Activated naive CD8-positive, alpha-beta T cell (primary cell): ENCODE data around the gene SPRY1.
A peak's percentile ranks its signal among the peaks of the same experiment; 100 is the strongest.

Experiments used
- H3K27ac Mint-ChIP-seq: one replicate; pipeline ENCODE4 v1.8.0; 2021; ENCODE audit warnings: mixed read lengths
- H3K27me3 Mint-ChIP-seq: one replicate; pipeline ENCODE4 v1.8.0; 2021; ENCODE audit warnings: mixed read lengths
- H3K36me3 Mint-ChIP-seq: one replicate; pipeline ENCODE4 v1.8.0; 2021; ENCODE audit warnings: mixed read lengths
- H3K4me1 Mint-ChIP-seq: one replicate; pipeline ENCODE4 v1.8.0; 2021; ENCODE audit warnings: low read depth, mixed read lengths
- H3K4me3 Mint-ChIP-seq: one replicate; pipeline ENCODE4 v1.8.0; 2021; ENCODE audit warnings: mild to moderate bottlenecking, mixed read lengths
- H3K9me3 Mint-ChIP-seq: one replicate; pipeline ENCODE4 v1.8.0; 2021; ENCODE audit warnings: low read depth, mixed read lengths

Gene SPRY1

GRCh38 chr4:123397144-123398065 is 810 bp downstream of the SPRY1 start:
- Mint-ChIP-seq H3K36me3 (peaks cover 15% of the 10 kb centered on the region), H3K27me3 (no peaks in the 10 kb centered on the region), H3K27ac (peak overlapping the region; percentile 95), H3K4me1 (peaks cover 27% of the 10 kb centered on the region), H3K4me3 (peak overlapping the region; percentile 96), H3K9me3 (no peaks in the 10 kb centered on the region)

- Mint-ChIP-seq H3K4me3 (peak overlapping the region; percentile 97), H3K9me3 (no peaks in the 10 kb centered on the region), H3K36me3 (peaks cover 23% of the 10 kb centered on the region), H3K27me3 (no peaks in the 10 kb centered on the region), H3K4me1 (peaks cover 31% of the 10 kb centered on the region), H3K27ac (peak overlapping the region; percentile 96)
Observed at GRCh38 chr4:123398066-123398852, 1.7 kb downstream of the SPRY1 start.

GRCh38 chr4:123398853-123399626 is 2.4 kb downstream of the SPRY1 start:
- Mint-ChIP-seq H3K4me3 (peak overlapping the region; percentile 97), H3K36me3 (peaks cover 25% of the 10 kb centered on the region), H3K27me3 (no peaks in the 10 kb centered on the region), H3K27ac (peak overlapping the region; percentile 96), H3K4me1 (peaks cover 29% of the 10 kb centered on the region), H3K9me3 (no peaks in the 10 kb centered on the region)

- no peaks in the 10 kb centered on the region for H3K9me3 Mint-ChIP-seq
- peaks cover 30% of the 10 kb centered on the region for H3K4me1 Mint-ChIP-seq
- peak overlapping the region; percentile 97 for H3K4me3 Mint-ChIP-seq
- H3K36me3 Mint-ChIP-seq: peaks cover 25% of the 10 kb centered on the region
- no peaks in the 10 kb centered on the region for H3K27me3 Mint-ChIP-seq
- peak overlapping the region; percentile 96 for H3K27ac Mint-ChIP-seq
Observed at GRCh38 chr4:123399627-123400358, 3.2 kb downstream of the SPRY1 start.

DNA sequence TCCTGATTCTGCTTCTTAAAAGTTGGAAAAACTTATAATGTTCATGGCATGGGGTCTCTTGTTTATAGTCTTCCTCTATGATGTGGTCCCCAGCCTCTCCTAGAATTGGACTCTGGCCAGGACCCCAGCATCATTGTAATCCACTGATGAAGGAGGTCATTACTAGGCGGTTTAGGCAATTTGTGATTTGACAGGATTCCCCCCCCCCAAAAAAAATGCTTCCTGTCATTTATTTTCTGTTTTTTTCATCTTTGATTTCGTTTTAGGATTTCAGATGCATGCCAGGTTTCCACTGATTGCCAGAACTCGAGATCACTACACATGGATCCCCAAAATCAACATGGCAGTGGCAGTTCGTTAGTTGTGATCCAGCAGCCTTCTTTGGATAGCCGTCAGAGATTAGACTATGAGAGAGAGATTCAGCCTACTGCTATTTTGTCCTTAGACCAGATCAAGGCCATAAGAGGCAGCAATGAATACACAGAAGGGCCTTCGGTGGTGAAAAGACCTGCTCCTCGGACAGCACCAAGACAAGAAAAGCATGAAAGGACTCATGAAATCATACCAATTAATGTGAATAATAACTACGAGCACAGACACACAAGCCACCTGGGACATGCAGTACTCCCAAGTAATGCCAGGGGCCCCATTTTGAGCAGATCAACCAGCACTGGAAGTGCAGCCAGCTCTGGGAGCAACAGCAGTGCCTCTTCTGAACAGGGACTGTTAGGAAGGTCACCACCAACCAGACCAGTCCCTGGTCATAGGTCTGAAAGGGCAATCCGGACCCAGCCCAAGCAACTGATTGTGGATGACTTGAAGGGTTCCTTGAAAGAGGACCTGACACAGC is 4.9 kb downstream of the SPRY1 start:
- Mint-ChIP-seq H3K36me3 (peaks cover 28% of the 10 kb centered on the region), H3K4me1 (peaks cover 36% of the 10 kb centered on the region), H3K27me3 (no peaks in the 10 kb centered on the region), H3K4me3 (peak overlapping the region; percentile 97), H3K9me3 (no peaks in the 10 kb centered on the region), H3K27ac (peak overlapping the region; percentile 61)

- no peaks in the 10 kb centered on the region for H3K27me3 Mint-ChIP-seq
- H3K4me1 Mint-ChIP-seq: peaks cover 35% of the 10 kb centered on the region
- no peaks in the 10 kb centered on the region for H3K9me3 Mint-ChIP-seq
- H3K36me3 Mint-ChIP-seq: peaks cover 28% of the 10 kb centered on the region
- peak overlapping the region; percentile 97 for H3K4me3 Mint-ChIP-seq
- H3K27ac Mint-ChIP-seq: no peak overlapping the region
Observed at GRCh38 chr4:123402121-123402465, 5.5 kb downstream of the SPRY1 start.

- peak overlapping the region; percentile 59 for H3K27ac Mint-ChIP-seq
Observed at GRCh38 chr4:123403080-123403604, 6.5 kb downstream of the SPRY1 start.

DNA sequence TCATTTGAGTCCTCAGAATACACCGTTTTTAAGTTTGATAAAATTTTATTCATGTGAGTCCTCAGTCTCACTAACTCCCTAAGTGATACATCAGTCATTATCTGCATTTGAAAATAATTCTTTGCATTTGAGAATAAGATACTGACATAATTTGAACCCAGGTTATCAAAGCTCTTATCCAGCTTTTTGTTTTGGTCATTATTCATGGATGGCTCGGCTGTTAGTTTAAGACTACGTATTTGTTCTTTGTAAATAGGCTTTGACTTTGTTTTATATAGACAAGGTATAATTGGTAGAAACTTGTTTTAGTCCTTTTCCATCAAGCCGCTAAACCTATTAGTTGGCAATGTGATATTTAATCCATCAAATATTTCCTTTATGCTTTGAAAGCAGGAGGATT is 7.9 kb downstream of the SPRY1 start:
- H3K4me1 Mint-ChIP-seq: peaks cover 35% of the 10 kb centered on the region
- H3K9me3 Mint-ChIP-seq: no peaks in the 10 kb centered on the region
- peaks cover 27% of the 10 kb centered on the region for H3K36me3 Mint-ChIP-seq
- no peak overlapping the region for H3K4me3 Mint-ChIP-seq
- H3K27me3 Mint-ChIP-seq: no peaks in the 10 kb centered on the region
- H3K27ac Mint-ChIP-seq: no peak overlapping the region

More at GRCh38 chr4:123403080-123403604, 6.5 kb downstream of the SPRY1 start:
- H3K4me3 Mint-ChIP-seq: peak overlapping the region; percentile 97
- H3K36me3 Mint-ChIP-seq: peaks cover 28% of the 10 kb centered on the region
- no peaks in the 10 kb centered on the region for H3K9me3 Mint-ChIP-seq
- no peaks in the 10 kb centered on the region for H3K27me3 Mint-ChIP-seq
- peaks cover 35% of the 10 kb centered on the region for H3K4me1 Mint-ChIP-seq

GRCh38 chr4:123405267-123405865 is 8.8 kb downstream of the SPRY1 start:
- Mint-ChIP-seq H3K9me3 (no peaks in the 10 kb centered on the region), H3K27me3 (no peaks in the 10 kb centered on the region), H3K36me3 (peaks cover 19% of the 10 kb centered on the region), H3K4me3 (no peak overlapping the region), H3K4me1 (peaks cover 27% of the 10 kb centered on the region), H3K27ac (no peak overlapping the region)

DNA sequence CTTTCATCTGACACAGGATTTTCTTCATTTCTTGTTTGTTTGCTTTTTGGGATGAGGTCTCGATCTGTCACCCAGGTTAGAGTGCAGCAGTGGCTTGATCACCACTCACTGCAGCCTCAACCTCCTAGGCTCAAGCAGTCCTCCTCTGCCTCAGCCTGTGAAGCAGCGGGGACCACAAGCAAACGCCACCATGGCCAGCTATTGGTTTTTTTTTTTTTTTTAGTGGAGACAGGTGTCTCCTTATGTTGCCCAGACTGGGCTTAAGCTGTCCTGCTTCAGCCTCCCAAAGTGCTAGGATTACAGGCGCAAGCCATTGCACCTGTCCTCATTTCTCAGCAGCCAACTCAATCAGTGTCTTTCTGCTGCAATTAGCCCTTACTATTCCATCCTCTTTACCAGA is 10.3 kb downstream of the SPRY1 start:
- peaks cover 13% of the 10 kb centered on the region for H3K36me3 Mint-ChIP-seq
- no peak overlapping the region for H3K4me3 Mint-ChIP-seq
- peaks cover 22% of the 10 kb centered on the region for H3K4me1 Mint-ChIP-seq
- no peaks in the 10 kb centered on the region for H3K27me3 Mint-ChIP-seq
- H3K27ac Mint-ChIP-seq: no peak overlapping the region
- no peaks in the 10 kb centered on the region for H3K9me3 Mint-ChIP-seq

DNA sequence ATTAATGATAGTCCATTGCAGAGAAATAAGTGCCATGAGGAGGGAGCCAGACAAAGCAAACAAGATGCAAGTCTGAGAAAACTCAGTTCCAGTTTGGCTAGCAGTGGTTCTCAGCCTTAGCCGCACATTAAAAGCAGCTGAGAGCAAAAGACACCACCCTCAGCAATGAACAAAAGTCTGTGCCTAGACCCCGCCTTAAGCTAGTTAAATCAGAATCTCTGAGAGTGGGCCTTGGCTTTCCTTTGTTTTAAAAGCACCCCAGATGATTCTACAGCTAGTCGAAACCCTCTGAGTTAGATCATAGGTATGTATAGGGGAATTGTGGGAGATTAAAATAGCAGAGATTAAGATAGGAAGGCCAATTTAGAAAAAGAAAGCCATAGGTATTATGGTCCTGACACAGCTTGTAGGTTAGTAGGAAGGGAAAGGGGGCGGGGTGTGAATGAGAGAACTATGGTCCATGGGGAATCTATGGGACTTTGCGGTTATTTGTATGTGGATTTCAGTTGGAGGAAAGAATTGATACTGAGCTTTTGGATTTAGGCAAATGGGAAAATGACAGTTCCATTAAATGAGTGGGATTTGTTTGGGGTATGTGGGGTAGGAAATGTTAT is 12.0 kb downstream of the SPRY1 start:
- Mint-ChIP-seq H3K36me3 (peaks cover 5% of the 10 kb centered on the region), H3K9me3 (no peaks in the 10 kb centered on the region), H3K4me3 (no peak overlapping the region), H3K27me3 (no peaks in the 10 kb centered on the region), H3K27ac (no peak overlapping the region), H3K4me1 (peaks cover 33% of the 10 kb centered on the region)

DNA sequence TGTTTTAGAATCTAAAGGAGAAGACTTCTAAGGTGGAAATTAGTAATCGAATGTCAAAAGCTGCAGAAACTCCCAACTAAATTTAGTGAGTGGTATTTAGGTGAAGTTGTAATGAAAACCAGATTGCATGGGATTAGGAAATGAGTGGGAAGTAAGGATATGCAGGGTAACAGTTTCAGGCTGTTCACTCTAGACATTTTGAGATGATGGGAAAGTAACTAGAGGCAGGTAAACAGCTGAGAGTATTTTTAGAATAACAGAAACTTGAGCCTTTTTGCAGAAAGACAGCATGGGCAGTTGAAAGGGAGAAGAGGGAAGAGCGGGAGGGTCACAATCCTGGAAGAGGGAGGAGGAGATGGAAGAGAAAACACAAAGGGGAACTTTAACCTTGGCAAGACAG is 12.7 kb downstream of the SPRY1 start:
- no peak overlapping the region for H3K27ac Mint-ChIP-seq
- H3K4me1 Mint-ChIP-seq: peaks cover 31% of the 10 kb centered on the region

GRCh38 chr4:123411514-123411913 is 14.9 kb downstream of the SPRY1 start:
- H3K27ac Mint-ChIP-seq: peak overlapping the region; percentile 24
- no peaks in the 10 kb centered on the region for H3K36me3 Mint-ChIP-seq
- H3K4me1 Mint-ChIP-seq: peaks cover 29% of the 10 kb centered on the region
- H3K27me3 Mint-ChIP-seq: no peaks in the 10 kb centered on the region
- no peaks in the 10 kb centered on the region for H3K9me3 Mint-ChIP-seq
- H3K4me3 Mint-ChIP-seq: peak overlapping the region; percentile 49

More for the DNA sequence above, 12.7 kb downstream of the SPRY1 start:
- no peak overlapping the region for H3K4me3 Mint-ChIP-seq
- H3K9me3 Mint-ChIP-seq: no peaks in the 10 kb centered on the region
- H3K36me3 Mint-ChIP-seq: peaks cover 3% of the 10 kb centered on the region
- H3K27me3 Mint-ChIP-seq: no peaks in the 10 kb centered on the region
